HG03457 (cell line): Measurements from ENCODE around the gene GRWD1.

ENCODE experiments used
- ATAC-seq: cut with Tn5 transposase; IDR thresholded peaks from one replicate; pipeline ENCODE4 v1.9.1; 2021; ENCODE audit warnings: moderate number of reproducible peaks; ENCODE audit not compliant: unreplicated experiment

The GRWD1 gene

GRCh38 chr19:48445606-48446481 lies at the start of gene GRWD1:
Gene GRWD1, plus strand, starts transcription at chr19:48445983. Its CDS starts 23 bp downstream, at chr19:48446006.
- ATAC-seq: peak; percentile 63

- no peak for ATAC-seq
These were observed 49.6 kb upstream of the GRWD1 start for GRCh38 chr19:48396016-48396823.

- ATAC-seq: no peak
These were observed 49.0 kb upstream of the GRWD1 start for GRCh38 chr19:48396824-48397176.

- no peak for ATAC-seq
These were observed 48.3 kb upstream of the GRWD1 start for GRCh38 chr19:48397263-48398101.

- no peak for ATAC-seq
These were observed 47.7 kb upstream of the GRWD1 start for GRCh38 chr19:48398102-48398374.

GRCh38 chr19:48398375-48399235 lies 47.2 kb upstream of the GRWD1 start:
- no peak for ATAC-seq

GRCh38 chr19:48400018-48400742 lies 45.6 kb upstream of the GRWD1 start:
- no peak for ATAC-seq

GRCh38 chr19:48401287-48401686 lies 44.5 kb upstream of the GRWD1 start:
- no peak for ATAC-seq

GRCh38 chr19:48403606-48404005 lies 42.2 kb upstream of the GRWD1 start:
- no peak for ATAC-seq

- ATAC-seq: no peak
These were observed 40.6 kb upstream of the GRWD1 start for GRCh38 chr19:48405010-48405659.

- no peak for ATAC-seq
These were observed 39.9 kb upstream of the GRWD1 start for GRCh38 chr19:48405850-48406249.

- no peak for ATAC-seq
These were observed 31.8 kb upstream of the GRWD1 start for GRCh38 chr19:48413879-48414587.

GRCh38 chr19:48415395-48415794 lies 30.4 kb upstream of the GRWD1 start:
- no peak for ATAC-seq

GRCh38 chr19:48415806-48416221 lies 30.0 kb upstream of the GRWD1 start:
- ATAC-seq: no peak

GRCh38 chr19:48417421-48417820 lies 28.4 kb upstream of the GRWD1 start:
- no peak for ATAC-seq

- no peak for ATAC-seq
These were observed 27.3 kb upstream of the GRWD1 start for GRCh38 chr19:48418317-48419064.

- no peak for ATAC-seq
These were observed 26.4 kb upstream of the GRWD1 start for GRCh38 chr19:48419158-48419920.
